ENCODE results near the gene CR1. TPM values are rescaled to one million over a fixed set of nuclear protein-coding genes. Genes with fewer than 3 reads are reported as not detected.

CR1 gene
- total and polyA plus RNA-seq, 2 of the 8 experiments (the other 6 are each of a cell fraction or from before 2014, with no cell fraction given), result 0.15 to 0.22 TPM

DNA sequence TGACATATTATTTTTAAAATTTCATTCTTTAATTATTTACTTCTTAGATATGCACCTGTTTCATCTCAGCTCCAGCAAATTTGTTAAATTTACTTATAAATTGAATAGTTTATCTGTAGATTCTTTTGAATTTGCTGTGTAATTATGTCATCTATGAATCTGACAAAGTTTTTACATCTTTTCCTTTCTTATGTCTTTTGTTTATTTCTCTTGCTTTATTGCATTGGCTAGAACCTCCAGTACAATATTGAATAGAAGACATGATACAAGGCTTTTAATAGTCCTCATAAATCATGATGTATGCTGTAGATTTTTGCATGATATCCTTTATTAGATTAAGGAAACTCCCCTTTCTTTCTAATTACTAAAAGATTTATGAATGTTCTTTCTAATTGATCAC is 20.8 kb downstream of the CR1 start:
- no peaks in the 10 kb centered on the region for H3K79me1 ChIP-seq (ENCODE audit: low read depth, low read length)
- FAIRE-seq, result no peak
- H2BK20ac ChIP-seq (ENCODE audit: low read length), result no peak overlapping the region
- H2AFZ ChIP-seq (ENCODE audit: low read length), result no peak overlapping the region
- no peak overlapping the region for H3K4me2 ChIP-seq (ENCODE audit: insufficient read depth in 1 of 2, low read depth in 2 of 2, low read length in 2 of 2)
- no peak overlapping the region for H3K4ac ChIP-seq (replicated peaks; ENCODE audit: insufficient read length, low read depth, low read length)
- H4K20me1 ChIP-seq (replicated peaks in 1 of 2; ENCODE audit: control insufficient read depth in 1 of 2, insufficient read depth in 2 of 2, low read length in 2 of 2), result no peaks in the 10 kb centered on the region
- DNase-seq (ENCODE audit: low read depth in 1 of 2, low spot score in 2 of 2), result no peak
- H3K23ac ChIP-seq (ENCODE audit: insufficient read length), result no peak overlapping the region
- no peak overlapping the region for H2AK5ac ChIP-seq (ENCODE audit: low read depth, low read length)
- CTCF ChIA-PET (ENCODE audit: partially characterized antibody), result interaction anchor here (0.6 kb wide), 1 partner anchor 1755 kb away, joined by 3 read pairs; no protein-coding TSS in a partner anchor
- H2BK12ac ChIP-seq (ENCODE audit: low read depth, low read length), result no peak overlapping the region
- no peak overlapping the region for H3K14ac ChIP-seq (ENCODE audit: insufficient read length)
- no peak overlapping the region for H3K56ac ChIP-seq (replicated peaks; ENCODE audit: insufficient read length, low read depth, low read length)
- no peak overlapping the region for H2BK120ac ChIP-seq (replicated peaks; ENCODE audit: low read depth, low read length)
- H3K18ac ChIP-seq (ENCODE audit: extremely low read depth, low read length), result no peak overlapping the region
- H3K4me3 ChIP-seq (ENCODE audit: extremely low read depth in 1 of 4, insufficient read depth in 2 of 4, low read depth in 3 of 4, low read length in 4 of 4), result no peak overlapping the region
- no peaks in the 10 kb centered on the region for H3K23me2 ChIP-seq (ENCODE audit: low read depth, low read length)
- H3K4me1 ChIP-seq (replicated peaks in 1 of 4; ENCODE audit: control insufficient read depth in 3 of 4, insufficient read depth in 4 of 4, low read length in 3 of 4), result no peaks in the 10 kb centered on the region
- no peaks in the 10 kb centered on the region for H3K27me3 ChIP-seq (replicated peaks in 1 of 4; ENCODE audit: control insufficient read depth in 3 of 4, extremely low read depth in 1 of 4, insufficient read depth in 3 of 4, low read length in 3 of 4)
- no peak overlapping the region for H3K27ac ChIP-seq (ENCODE audit: low read depth, low read length)
- no peak overlapping the region for H4K91ac ChIP-seq (replicated peaks; ENCODE audit: insufficient read length, low read length)
- no peaks in the 10 kb centered on the region for H3K36me3 ChIP-seq (ENCODE audit: control insufficient read depth in 2 of 4, insufficient read depth in 4 of 4, low read length in 3 of 4)
- H4K8ac ChIP-seq (ENCODE audit: extremely low read depth, insufficient read depth, low read length), result no peak overlapping the region
- no peak overlapping the region for H3K9ac ChIP-seq (replicated peaks in 1 of 4; ENCODE audit: extremely low read depth in 1 of 4, low read depth in 3 of 4, low read length in 3 of 4)
- no peak overlapping the region for H4K5ac ChIP-seq (ENCODE audit: insufficient read length, low read depth, low read length)
- POLR2A ChIA-PET (ENCODE audit: partially characterized antibody), result no interaction called here
- H2BK5ac ChIP-seq (ENCODE audit: low read depth, low read length), result no peak overlapping the region
- H3K79me2 ChIP-seq (ENCODE audit: control insufficient read depth in 1 of 2, insufficient read depth in 2 of 2, low read length in 2 of 2), result no peaks in the 10 kb centered on the region
- H2BK15ac ChIP-seq (ENCODE audit: low read length), result no peak overlapping the region
- H3K9me3 ChIP-seq (ENCODE audit: insufficient read depth in 2 of 2, low read depth in 1 of 2, low read length in 1 of 2), result no peaks in the 10 kb centered on the region
- no peak for TF ChIP-seq CBX8 (IDR thresholded peaks at IDR 0.05; ENCODE audit: borderline replicate concordance, low read depth, low read length)
- TF ChIP-seq EGR1 (IDR thresholded peaks at IDR 0.05; ENCODE audit: borderline replicate concordance, low read depth, low read length), result no peak
- TF ChIP-seq JUN (IDR thresholded peaks at IDR 0.05; ENCODE audit: low read depth, low read length), result no peak
- TF ChIP-seq POLR2AphosphoS5 (IDR thresholded peaks at IDR 0.05; ENCODE audit: low read depth, low read length), result no peak
- no peak for TF ChIP-seq CREB1 (IDR thresholded peaks at IDR 0.05)
- TF ChIP-seq TAF1 (IDR thresholded peaks at IDR 0.05; ENCODE audit: low read depth, low read length), result no peak
